Measurements from ENCODE around the gene SLCO4C1.

DNA sequence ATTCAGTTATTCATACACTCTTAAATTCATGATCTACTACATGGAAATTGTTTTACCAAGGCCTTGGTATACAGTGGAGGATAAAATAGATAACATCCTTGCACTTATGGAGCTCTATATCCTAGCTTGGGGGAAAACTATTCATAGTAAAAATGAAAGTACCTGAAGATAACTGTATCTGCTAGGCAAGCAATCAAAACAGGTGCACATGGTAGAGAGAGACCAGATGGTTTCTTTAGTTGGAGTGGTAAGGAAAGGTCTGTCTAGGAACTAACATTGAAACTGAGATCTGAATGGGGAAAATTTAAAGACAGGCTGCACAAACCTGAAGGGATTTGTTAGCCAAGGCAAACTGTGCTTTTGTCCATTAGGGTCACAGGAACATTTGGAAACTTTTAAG, 11.1 kb upstream of the SLCO4C1 start:
- TF ChIP-seq YY1 (IDR thresholded peaks at IDR 0.05; ENCODE audit: low read depth): no peak
- no peak for TF ChIP-seq RAD21 (IDR thresholded peaks at IDR 0.05; ENCODE audit: low read depth)
- TF ChIP-seq NFIC (IDR thresholded peaks at IDR 0.05): no peak
- TF ChIP-seq CEBPB (IDR thresholded peaks at IDR 0.05): no peak
- TF ChIP-seq EP300 (IDR thresholded peaks at IDR 0.05; ENCODE audit: borderline replicate concordance): no peak
